GM18517 (cell line): ENCODE measurements around the gene KCNJ16.

Experiments used
- ATAC-seq: cut with Tn5 transposase; IDR thresholded peaks from one replicate; pipeline ENCODE4 v1.9.1; 2021; ENCODE audit warnings: mild to moderate bottlenecking, moderate library complexity; ENCODE audit not compliant: unreplicated experiment

Gene KCNJ16

DNA sequence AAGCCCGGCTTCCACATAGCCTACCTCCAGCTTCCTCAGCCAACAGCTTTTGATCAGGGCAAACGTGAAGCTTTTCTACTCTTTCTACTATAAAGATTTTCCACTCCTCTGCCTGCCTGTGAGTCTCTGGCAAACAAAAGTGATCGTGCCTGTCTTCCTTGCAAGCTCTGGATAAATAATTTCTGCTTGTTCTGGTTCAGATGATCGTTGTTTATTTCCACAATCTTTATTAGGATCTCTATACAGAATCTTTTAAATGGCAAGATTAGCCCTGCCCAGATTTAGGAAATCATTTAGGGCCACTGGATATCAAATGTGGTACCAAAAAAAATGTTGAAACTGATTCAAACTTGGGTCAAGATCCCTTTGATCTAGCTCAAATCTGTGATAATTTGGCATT, 20.4 kb downstream of the KCNJ16 start:
- no peak for ATAC-seq

GRCh38 chr17:70096861-70097260, 21.8 kb downstream of the KCNJ16 start:
- no peak for ATAC-seq

DNA sequence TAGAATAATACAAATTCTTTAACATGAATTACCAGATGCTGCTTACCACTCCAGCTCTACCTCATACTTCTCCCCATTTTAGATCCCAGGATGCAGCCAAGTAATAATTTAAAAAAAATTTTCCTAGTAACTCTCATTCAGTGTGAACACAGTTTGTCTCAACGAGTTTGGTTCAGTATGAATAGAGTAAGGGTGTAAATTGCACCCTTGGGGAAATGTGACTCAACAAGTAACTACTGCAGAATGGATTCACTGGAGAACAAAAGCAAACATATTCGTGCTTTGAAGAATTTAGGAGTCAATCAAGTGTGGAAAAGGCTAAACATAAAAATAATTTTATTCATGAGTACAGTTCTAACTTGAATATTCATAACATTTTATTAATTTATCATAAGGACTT, 23.0 kb downstream of the KCNJ16 start:
- ATAC-seq, result no peak

DNA sequence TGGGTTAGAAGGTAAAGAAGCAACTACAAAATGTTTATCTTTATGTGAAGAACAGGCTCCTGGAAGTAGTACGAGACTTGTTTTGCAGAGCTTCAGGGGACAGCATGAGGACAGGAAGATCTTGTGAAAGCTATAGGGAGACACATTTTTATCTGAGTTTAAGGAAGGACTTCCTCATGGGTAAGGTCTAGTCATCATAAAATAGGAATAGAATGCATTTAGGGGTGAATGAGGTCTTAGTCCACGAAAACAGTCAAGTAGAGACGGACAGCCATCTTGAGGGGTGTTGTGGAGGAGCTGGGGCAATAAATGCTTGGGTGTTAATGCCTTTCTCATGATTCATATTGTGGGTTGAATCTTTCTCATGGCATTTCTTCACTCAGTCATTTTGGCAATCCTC, 24.3 kb downstream of the KCNJ16 start:
- ATAC-seq, result no peak

- ATAC-seq, result no peak
Observed at GRCh38 chr17:70099884-70100283, 24.9 kb downstream of the KCNJ16 start.

- ATAC-seq, result no peak
Observed at GRCh38 chr17:70100983-70101382, 26.0 kb downstream of the KCNJ16 start.

DNA sequence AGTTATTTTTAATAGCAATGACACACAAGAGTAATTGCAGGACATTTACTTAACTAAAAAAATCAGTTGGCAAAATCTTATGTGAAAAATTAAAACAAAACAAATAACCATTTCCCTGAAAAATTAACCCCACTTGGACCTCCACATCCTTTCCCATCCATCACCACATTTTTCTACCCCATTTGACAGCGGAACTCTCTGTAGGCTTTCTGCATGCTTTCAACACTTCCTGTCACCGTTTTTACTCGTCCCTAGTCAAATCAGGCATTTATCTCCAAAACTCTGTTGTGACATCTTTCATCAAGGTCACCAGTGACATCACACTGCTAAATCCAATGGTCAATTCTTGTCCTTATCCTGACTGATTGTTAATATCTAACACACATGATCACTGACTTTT, 27.5 kb downstream of the KCNJ16 start:
- no peak for ATAC-seq

- ATAC-seq, result no peak
Observed at GRCh38 chr17:70104791-70105523, 29.9 kb downstream of the KCNJ16 start.

GRCh38 chr17:70105641-70106040, 30.6 kb downstream of the KCNJ16 start:
- ATAC-seq, result no peak

DNA sequence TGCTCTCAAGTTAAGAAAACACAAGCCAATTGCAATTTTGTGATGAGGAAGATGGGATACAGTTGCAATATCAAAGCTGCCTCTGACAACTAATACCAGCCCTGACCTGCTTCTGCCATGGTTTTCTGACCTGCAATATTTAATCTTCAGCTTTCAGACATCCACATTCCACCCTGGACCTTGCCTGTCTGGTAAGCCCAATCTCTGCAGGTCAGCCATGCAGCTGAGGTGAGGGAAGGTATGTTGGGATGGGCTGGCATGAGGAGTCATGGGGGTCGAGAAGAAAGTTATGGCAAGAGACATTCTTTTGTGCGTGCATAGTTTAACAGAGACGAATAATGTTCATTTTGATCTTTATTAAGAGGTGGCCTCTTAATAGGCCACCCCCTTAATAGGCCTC, 31.5 kb downstream of the KCNJ16 start:
- no peak for ATAC-seq

DNA sequence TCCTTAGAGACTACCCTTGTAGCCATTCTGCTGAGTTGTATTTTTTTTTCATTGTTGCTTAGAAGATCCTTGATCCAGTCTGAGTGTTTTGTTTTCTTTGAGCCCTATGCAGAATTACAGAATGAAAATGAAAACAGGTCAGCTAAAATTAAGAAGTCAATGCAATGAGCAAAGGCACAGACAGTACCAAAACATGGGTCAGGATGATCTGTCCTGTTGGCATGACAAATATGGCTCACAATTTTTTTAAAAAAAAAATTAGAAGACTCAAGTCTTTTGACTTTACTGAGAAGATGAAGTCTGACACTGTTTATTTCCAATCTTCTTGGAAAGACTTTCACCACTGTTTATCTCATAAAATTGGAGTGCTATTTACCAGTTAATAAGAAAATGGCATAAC, 32.4 kb downstream of the KCNJ16 start:
- no peak for ATAC-seq

GRCh38 chr17:70107904-70108565, 33.0 kb downstream of the KCNJ16 start:
- no peak for ATAC-seq

GRCh38 chr17:70109497-70109896, 34.5 kb downstream of the KCNJ16 start:
- no peak for ATAC-seq

DNA sequence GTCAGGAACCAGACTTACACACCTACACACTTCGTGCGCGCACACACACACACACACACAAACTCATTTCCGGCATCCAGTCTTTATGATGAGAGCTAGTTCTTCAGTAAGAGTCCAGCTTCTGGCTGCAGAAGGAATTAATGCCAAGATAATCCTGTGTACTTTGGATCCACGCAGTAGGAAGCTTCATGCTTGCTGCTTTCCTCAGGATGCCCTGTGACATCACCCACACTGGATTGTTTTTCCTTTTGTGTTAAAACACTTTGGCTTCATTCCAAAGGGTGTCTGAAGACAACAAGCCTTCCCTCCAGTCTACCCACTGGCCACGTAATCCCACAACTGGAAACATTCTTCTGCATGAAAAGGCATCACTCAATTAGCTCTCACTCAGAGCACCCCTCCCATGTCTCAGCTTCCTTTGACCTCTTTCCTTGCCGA, 35.4 kb downstream of the KCNJ16 start:
- no peak for ATAC-seq

DNA sequence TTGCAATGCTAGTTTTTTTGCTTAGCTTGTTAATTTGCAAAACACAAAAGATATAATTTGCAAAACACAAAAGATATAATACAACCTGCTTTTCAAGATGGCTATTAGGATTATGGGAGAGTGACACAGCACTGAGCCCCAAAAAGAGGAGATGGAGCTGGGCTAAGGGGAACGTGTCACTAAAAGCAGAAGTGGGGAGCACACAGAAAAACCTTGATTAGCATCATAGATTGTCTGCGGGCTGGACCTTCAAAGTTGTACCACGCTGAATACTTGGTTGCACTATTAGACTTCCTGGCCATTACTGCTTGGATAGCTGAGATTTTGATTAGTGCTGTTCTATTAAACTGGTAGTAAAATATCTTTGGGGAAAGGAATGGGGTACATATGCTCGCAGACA, 36.2 kb downstream of the KCNJ16 start:
- ATAC-seq, result no peak

DNA sequence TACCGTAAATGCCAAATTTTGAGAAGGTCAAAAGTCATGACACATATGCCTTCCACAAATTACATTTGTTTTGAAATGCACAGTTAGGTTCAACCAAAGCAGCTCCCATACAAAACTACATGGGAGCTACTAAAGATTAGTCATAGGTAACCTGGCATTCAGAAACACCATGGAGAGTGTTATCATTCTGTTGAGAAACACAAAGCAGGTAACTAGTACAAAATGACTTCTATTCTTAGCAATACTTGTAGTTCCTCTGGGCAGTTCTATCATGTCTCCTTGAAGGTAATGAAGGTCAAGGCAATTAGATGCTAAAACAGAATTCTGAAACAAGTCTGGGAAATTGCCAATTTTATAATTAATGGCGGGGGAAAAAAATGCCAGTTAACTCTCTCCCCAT, 39.4 kb downstream of the KCNJ16 start:
- ATAC-seq, result no peak

DNA sequence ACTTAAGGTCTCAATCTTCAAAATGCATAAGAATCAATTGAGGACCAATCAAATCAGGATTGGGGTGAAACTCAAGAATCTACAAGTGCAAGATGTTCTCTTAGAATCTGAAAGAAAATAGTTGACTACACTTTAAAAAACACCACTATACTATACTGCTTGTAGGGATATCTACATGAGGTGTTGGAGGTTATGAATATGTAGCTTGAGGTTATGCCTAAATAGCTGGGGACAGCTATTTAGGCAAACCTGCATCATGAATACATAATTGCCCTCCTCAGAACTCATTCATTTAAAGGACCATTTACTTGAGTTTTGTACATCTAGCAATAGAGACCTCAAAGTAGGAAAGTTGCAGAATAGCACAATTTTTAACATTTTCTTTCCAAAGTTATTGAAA, 40.1 kb downstream of the KCNJ16 start:
- no peak for ATAC-seq

- no peak for ATAC-seq
Observed at GRCh38 chr17:70116919-70117318, 41.9 kb downstream of the KCNJ16 start.

GRCh38 chr17:70119545-70119944, 44.5 kb downstream of the KCNJ16 start:
- ATAC-seq, result no peak

- ATAC-seq, result no peak
Observed at GRCh38 chr17:70119983-70120382, 45.0 kb downstream of the KCNJ16 start.

DNA sequence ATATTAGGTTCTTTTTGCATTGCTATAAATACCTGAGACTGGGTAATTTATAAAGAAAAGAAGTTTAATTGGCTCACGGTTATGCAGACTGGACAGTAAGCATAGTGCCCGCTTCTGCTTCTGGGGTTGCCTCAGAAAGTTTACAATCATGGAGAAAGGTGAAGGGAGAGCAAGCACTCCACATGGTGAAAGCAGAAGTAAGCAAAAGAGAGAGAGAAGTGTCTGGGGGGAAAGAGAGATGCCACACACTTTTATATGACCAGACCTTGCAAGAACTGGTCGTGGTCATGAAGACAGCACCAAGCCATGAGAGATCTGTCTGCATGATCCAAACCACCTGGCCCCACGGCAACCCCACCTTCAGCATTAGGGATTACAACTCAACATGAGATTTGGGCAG, 45.4 kb downstream of the KCNJ16 start:
- ATAC-seq, result no peak

DNA sequence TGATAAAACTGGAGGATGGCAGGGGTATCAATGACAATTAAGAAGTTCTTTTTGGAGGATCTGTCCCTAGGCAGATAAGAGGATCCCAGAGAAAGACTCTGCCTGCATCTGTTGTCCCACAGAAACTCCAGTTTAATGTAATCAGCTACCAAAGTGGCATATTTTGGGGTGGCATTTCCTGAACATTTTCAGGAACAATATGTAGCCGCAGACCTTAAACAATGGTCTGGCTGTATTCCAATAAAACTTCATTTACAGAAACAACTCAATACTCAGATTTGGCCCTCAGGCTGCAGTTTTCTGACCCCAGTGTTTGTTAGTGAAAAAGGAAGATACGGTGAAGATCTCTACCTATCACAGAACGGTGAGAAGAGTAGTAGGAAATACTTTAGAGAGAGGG, 46.1 kb downstream of the KCNJ16 start:
- no peak for ATAC-seq

- ATAC-seq, result no peak
Observed at GRCh38 chr17:70123193-70123592, 48.2 kb downstream of the KCNJ16 start.
